ENCODE measurements around the gene INSM1.

Gene INSM1

GRCh38 chr20:20395903-20396568 lies 28.1 kb downstream of the INSM1 start:
- TF ChIP-seq ZFX (IDR thresholded peaks at IDR 0.05) (no peak), CTCF (conservative IDR thresholded peaks at IDR 0.05) (no peak)
- H3K27ac ChIP-seq, result no peak overlapping the region

- H3K27ac ChIP-seq, result no peak overlapping the region
- TF ChIP-seq ZFX (IDR thresholded peaks at IDR 0.05) (no peak), CTCF (conservative IDR thresholded peaks at IDR 0.05) (no peak)
These were observed 28.9 kb downstream of the INSM1 start for GRCh38 chr20:20396794-20397193.

GRCh38 chr20:20398123-20398522 lies 30.2 kb downstream of the INSM1 start:
- TF ChIP-seq ZFX (IDR thresholded peaks at IDR 0.05) (no peak), CTCF (conservative IDR thresholded peaks at IDR 0.05) (no peak)
- no peak overlapping the region for H3K27ac ChIP-seq

GRCh38 chr20:20399531-20400500 lies 31.9 kb downstream of the INSM1 start:
- H3K27ac ChIP-seq, result no peak overlapping the region
- no peak for TF ChIP-seq CTCF (conservative IDR thresholded peaks at IDR 0.05)
- no peak for TF ChIP-seq ZFX (IDR thresholded peaks at IDR 0.05)

- TF ChIP-seq ZFX (IDR thresholded peaks at IDR 0.05), result no peak
- TF ChIP-seq CTCF (conservative IDR thresholded peaks at IDR 0.05), result no peak
- H3K27ac ChIP-seq, result no peak overlapping the region
These were observed 34.1 kb downstream of the INSM1 start for GRCh38 chr20:20401991-20402390.

GRCh38 chr20:20404633-20405032 lies 36.7 kb downstream of the INSM1 start:
- no peak overlapping the region for H3K27ac ChIP-seq
- TF ChIP-seq ZFX (IDR thresholded peaks at IDR 0.05), result no peak
- no peak for TF ChIP-seq CTCF (conservative IDR thresholded peaks at IDR 0.05)

GRCh38 chr20:20405623-20406022 lies 37.7 kb downstream of the INSM1 start:
- H3K27ac ChIP-seq, result no peak overlapping the region
- TF ChIP-seq ZFX (IDR thresholded peaks at IDR 0.05) (no peak), CTCF (conservative IDR thresholded peaks at IDR 0.05) (no peak)
